Transverse colon (tissue), 4 donors: ENCODE results near the gene MAGI1.

Experiments used
- CTCF ChIP-seq, 5 experiments: fragments of 200-600 bp in 3 of 5; fragments of 450-650 bp in 2 of 5; sonication (generic) in 3 of 5; IDR thresholded peaks; 1 replicate in 2 of 5; 2 replicates in 3 of 5; pipeline ENCODE4 v1.5.1; 2016 to 2017; ENCODE audit warnings: antibody characterized with exemption in 5 of 5, inconsistent platforms in 3 of 5, mild to moderate bottlenecking in 2 of 5, moderate library complexity in 1 of 5
- EP300 ChIP-seq: sonication (generic); formaldehyde crosslinking; IDR thresholded peaks from one replicate; pipeline ENCODE4 v1.6.1; 2017; ENCODE audit warnings: antibody characterized with exemption, low read depth
- POLR2A ChIP-seq: fragments of 450-650 bp; IDR thresholded peaks from one replicate; pipeline ENCODE4 v1.6.1; 2016; ENCODE audit warnings: antibody characterized with exemption, mild to moderate bottlenecking, moderate library complexity
- POLR2AphosphoS5 ChIP-seq, 3 donors: sonication (generic); formaldehyde crosslinking; IDR thresholded peaks; one replicate each; pipeline ENCODE4 v1.6.1; 2016; ENCODE audit warnings: antibody characterized with exemption in 3 of 3

GRCh38 chr3:65516998-65517397, 521.7 kb downstream of the MAGI1 start:
- TF ChIP-seq POLR2A (no peak), CTCF (IDR thresholded peaks at IDR 0.05) (no peak), EP300 (no peak), POLR2AphosphoS5 (IDR thresholded peaks at IDR 0.05) (no peak)
